HG03175 (cell line): ENCODE results near the gene TXNL4A.
"Not testable (repeated sequence)": the region's sequence is repeated elsewhere in the genome, so short reads cannot be mapped to it uniquely, and the experiment has no call there.

ENCODE experiments used
- ATAC-seq: cut with Tn5 transposase; IDR thresholded peaks from one replicate; pipeline ENCODE4 v1.9.1; 2021; ENCODE audit warnings: mild to moderate bottlenecking, moderate library complexity; ENCODE audit not compliant: unreplicated experiment

The TXNL4A gene

GRCh38 chr18:79965119-79965902, 23.1 kb downstream of the TXNL4A start:
- no peak for ATAC-seq

- peak; percentile 64 for ATAC-seq
Observed at GRCh38 chr18:79964330-79965118, 23.8 kb downstream of the TXNL4A start, which contains the start of gene HSBP1L1. Gene HSBP1L1 (plus strand): TSS chr18:79964643. CDS start chr18:79964736, 93 bp downstream.

- ATAC-seq = no peak
Observed at GRCh38 chr18:79963658-79964329, 24.6 kb downstream of the TXNL4A start.

GRCh38 chr18:79962835-79963657, 25.3 kb downstream of the TXNL4A start:
- peak; percentile 70 for ATAC-seq

GRCh38 chr18:79962311-79962710, 26.1 kb downstream of the TXNL4A start:
- no peak for ATAC-seq

GRCh38 chr18:79961527-79962291, 26.7 kb downstream of the TXNL4A start:
- no peak for ATAC-seq

- no peak for ATAC-seq
Observed at GRCh38 chr18:79960921-79961526, 27.3 kb downstream of the TXNL4A start.

GRCh38 chr18:79960161-79960801, 28.1 kb downstream of the TXNL4A start:
- not testable (repeated sequence) for ATAC-seq

GRCh38 chr18:79958981-79959380, 29.4 kb downstream of the TXNL4A start:
- ATAC-seq = no peak

- no peak for ATAC-seq
Observed at GRCh38 chr18:79956276-79956675, 32.1 kb downstream of the TXNL4A start.

- ATAC-seq = no peak
Observed at GRCh38 chr18:79955302-79956075, 32.9 kb downstream of the TXNL4A start.

GRCh38 chr18:79954791-79955190, 33.6 kb downstream of the TXNL4A start:
- ATAC-seq = no peak

- no peak for ATAC-seq
Observed at GRCh38 chr18:79953971-79954651, 34.3 kb downstream of the TXNL4A start.

GRCh38 chr18:79952996-79953559, 35.3 kb downstream of the TXNL4A start:
- ATAC-seq = no peak

- no peak for ATAC-seq
Observed at GRCh38 chr18:79952456-79952995, 35.8 kb downstream of the TXNL4A start.

- peak; percentile 81 for ATAC-seq
Observed at GRCh38 chr18:79951545-79952455, 36.6 kb downstream of the TXNL4A start, which contains the start of gene SLC66A2. Gene SLC66A2 (minus strand): TSS chr18:79951653. CDS start chr18:79950926, 727 bp downstream.
